ENCODE results near the gene HPX. TPM values are rescaled to one million over a fixed set of nuclear protein-coding genes. Genes with fewer than 3 reads are reported as not detected.

HPX gene
- total RNA-seq, 1 donor from 2014 or later = 1.2 TPM

DNA sequence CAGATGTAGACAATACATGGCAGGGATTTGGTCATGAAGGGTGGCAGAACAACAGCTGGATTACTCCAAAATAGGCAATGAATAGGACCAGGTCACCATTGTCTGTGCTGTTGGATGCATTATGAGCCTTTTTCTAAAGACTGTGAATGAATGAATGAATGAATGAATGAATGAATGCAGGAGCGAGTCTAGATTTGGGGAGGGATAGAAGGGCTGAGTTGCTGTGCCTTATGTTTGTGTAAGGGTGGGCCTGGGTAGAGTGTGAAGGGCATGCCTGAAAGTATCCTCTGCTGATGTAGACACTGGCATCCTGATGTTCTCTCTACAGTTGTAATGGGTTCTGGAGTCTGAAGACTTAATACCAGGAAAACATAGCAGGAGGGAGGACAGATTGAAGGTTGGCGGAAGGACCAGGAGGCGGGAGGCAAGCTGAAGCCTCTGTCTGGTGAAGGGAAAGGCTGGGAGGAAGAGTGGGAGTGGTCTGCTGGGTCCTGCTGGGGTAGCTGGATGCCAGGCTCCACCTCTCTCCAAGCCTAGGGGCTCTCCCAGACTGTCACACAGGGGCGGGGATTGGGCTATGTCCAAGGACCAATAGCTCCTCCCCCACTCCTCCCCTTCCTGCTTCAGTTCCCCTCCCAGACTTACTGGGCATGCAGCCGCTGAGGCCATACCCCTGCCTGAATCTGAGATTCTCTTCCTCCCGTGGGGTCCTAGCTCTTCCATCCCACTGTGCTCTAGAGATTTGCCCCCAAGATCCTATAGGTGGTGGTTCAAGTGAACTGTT is 28.1 kb upstream of the HPX start:
- DNase-seq (ENCODE audit: low spot score) = peak; percentile 92

DNA sequence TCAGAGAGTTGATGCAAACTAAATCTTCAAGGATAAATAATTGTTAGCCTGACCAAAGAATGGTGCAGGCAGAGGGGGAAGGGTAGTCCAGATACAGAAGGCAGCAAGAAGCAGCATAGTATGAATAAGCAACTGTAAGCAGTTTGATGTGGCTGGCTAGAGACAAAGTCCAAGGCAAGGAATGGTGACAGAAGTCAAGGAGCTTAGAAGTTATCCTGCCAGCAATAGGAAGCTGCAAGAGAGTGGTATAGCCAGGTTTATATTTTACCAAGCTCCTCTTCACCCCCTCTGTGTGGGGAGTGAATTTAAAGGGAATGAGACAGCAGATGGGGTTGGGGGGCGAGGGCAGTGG is 18.3 kb upstream of the HPX start:
- no peak for DNase-seq (ENCODE audit: low spot score)

DNA sequence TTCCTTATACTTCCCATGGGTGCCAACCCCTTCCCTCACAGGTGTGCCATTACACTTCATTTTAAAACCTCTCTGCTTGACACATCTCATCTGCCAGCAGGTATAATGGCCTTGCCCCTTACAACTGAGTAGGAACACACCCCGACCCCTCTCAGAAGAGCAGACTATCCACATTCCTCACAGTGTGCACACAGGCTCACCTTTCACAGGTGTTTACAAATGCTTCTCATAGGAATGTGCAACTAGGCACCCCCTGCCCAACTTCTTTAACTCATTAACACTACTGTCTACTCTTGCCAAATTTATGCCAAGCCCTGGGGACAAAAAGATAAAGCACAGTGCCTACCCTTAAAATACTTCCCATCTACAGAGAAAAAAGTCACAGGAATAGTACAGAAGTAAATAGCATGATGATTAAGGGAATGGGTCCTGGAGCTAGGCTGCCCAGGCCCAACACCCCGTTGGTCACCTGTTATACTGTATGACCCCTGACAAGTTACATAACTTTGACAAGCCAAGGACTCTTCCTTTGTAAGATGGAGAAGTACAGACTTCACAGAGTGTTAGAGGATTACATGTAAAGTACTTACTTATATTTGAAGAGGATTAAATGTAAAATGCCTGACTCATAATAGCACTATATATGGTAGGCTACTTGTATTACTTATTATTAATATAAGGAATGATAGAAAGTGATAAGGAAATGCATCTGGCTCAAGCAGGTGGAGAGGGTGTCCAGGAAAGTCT is 17.7 kb upstream of the HPX start:
- DNase-seq (ENCODE audit: low spot score) = no peak

DNA sequence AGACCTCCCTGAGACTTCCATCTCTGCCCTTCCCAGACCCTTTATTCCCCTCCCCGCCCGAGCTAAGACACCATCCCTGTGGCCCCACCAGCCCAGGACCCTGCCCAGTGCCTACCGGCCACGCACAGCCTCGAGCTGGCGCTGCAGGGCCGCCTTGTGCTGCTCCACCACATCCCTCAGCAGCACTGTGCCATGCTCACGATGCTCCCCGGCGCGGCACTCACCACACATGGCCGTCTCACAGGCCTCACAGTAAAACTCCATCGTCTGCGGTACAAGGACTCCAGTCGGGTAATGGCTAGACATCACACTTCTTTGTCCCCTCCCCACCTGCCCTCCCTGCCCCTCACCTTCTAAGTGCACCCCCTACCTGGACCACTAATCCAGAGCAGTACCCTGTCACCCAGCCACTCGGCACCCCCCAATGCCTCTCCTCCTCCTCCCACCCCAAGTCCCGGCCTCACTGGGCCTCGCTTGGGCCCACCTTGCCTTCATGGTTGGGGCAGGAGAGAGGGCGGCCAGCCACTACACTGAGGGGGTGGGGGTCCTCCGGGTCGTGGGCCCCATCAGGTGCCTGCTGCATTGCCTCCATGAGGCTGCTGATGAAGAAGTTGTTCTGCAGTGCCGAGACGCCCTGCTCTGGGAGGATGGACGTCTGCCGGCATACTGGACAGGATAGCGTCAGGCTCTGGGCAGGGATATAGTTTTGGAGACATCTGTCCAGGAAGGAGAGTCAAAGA is 17.0 kb upstream of the HPX start:
- DNase-seq (ENCODE audit: low spot score) = no peak

DNA sequence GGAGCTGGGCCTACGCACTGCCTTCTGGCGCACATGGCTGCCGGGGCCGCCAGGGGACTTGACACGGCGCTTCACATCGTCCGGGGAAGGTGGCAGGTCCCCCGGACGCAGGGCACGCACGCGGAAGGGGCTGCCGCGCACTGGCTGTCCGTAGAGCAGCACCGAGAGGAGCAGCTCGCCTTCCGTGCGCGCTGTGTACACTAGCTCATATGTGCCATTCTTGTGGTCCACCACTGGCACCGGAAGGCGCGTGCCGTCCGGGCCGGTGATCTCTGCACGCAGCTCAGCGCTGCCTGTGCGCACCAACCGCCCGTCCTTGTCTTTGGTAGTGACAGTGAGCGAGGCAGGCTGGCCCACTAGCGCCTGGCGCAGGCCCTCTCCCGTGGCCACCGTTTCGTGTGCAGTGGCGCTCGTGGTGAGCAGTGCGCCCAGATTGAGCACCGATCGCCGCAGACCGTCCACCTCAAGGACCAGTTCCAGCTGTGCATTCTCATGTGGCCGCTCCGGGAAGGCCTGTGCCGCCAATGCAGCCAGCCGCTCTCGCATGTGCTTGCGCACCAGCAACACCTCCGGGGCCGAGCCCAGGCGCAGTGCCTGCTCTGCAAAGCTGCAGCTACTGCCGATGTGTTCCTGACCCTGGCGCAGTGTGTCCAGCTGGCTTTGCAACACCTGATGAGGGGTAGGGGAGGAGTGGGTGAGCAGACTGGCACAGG is 15.7 kb upstream of the HPX start:
- no peak for DNase-seq (ENCODE audit: low spot score)

DNA sequence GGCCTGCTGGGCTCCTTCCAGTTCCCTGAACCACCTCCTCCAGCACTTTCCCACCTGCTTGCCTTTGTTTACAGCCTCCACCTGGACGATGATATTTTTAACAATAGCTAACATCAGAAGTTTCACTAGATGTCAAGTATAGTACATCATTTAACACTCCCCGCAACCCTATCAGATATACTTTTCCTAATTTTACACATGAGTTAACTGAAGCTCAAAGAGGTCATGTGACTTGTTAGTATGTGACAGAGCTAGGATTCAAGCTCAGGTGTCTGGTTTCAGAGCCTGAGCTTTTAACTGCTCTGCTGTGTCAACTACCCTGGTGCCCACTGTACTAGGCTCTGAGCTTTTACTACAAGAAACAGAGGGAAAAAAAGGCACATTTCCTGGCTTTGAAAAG is 14.3 kb upstream of the HPX start:
- no peak for DNase-seq (ENCODE audit: low spot score)

DNA sequence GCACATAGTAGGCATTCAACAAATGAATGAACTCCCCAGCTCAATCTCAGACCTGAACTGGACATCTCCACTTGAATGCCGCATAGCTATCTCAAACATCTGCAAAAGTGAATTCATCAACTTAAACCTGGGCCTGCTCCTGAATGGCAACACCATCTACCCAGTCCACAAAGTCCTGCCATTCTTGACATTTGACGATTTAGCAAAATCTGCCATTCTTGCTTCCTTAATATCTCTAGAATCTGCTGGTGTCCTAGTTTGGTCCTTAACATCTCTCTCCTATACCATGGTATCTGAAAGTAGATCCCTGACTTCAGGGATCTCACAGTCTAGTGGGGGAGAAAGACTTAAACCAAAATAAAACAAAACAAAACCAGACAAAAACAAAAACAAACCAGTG is 12.4 kb upstream of the HPX start:
- DNase-seq (ENCODE audit: low spot score) = no peak

DNA sequence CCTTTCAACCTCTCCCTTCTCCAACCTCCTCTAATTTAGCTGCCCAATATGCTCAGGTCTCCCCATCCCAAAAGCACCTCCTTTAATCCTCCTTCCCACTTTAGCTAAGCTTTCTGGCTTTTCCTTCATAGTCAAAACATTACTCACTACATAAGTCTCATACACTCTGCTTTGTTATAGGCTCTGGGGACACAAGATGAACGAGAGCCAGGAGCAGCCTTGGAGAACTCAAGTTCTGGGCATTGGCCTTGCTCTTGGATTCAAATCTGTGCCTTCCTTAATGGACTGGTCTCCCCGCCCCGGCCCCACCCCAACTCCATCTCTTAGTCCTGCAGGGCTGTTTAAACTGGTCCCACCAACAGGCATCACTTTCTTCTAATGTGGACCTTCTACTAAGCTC is 11.4 kb upstream of the HPX start:
- DNase-seq (ENCODE audit: low spot score) = no peak

DNA sequence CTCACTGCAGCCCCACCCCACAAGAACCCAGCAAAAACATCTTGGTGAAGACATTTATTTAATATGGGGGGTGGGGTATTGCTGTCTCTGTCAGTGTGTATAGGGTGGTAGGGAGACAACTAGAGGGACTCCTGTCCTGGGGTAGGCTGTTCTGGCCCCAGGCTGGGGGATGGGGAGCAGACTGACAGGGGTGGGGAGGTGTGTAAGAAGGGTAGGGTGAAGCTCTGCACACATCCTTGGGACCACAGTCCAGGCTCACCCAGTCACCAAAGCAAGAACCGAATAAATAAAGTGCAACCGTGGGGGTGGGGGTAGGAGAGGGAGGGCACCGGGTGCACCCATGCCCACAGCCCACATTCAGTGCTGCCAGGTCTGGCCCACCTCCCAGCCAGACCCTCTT is 7.8 kb upstream of the HPX start:
- DNase-seq (ENCODE audit: low spot score) = no peak

DNA sequence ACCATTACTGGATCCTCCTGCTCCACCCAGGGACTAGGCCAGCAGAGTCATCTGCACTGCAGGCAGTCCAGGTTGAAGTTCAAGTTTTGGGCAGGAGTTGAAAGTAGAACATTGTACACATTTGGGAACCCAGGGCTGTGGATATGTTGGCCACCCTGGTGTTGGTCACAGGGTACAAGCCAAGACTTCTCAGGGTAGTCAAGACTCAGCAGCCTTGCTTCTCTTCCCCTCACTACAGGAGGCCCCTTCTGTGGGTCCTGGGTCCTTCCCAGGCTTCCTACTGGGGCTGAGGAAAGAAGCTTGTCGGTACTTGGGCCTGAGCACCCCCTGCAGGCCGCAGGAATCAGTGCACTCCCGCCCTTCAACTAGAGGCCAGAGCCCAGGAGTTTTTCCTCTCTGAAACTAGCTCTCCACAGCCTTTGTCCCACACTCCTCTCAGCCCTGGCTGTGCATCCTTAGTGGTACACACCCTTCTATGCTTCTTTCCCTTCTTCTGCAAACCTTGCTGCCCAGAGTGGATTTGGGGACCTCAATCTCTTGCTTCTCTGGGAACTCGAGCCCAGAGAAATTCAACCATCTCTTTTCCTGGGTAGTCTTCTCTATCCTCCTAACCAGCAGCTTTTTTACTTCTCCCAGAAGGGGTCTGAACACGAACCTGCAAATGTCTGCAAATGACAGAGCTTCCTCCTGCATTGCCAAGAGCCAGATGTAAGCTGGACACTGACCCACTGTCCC is 2.6 kb upstream of the HPX start:
- peak; percentile 64 for DNase-seq (ENCODE audit: low spot score)

DNA sequence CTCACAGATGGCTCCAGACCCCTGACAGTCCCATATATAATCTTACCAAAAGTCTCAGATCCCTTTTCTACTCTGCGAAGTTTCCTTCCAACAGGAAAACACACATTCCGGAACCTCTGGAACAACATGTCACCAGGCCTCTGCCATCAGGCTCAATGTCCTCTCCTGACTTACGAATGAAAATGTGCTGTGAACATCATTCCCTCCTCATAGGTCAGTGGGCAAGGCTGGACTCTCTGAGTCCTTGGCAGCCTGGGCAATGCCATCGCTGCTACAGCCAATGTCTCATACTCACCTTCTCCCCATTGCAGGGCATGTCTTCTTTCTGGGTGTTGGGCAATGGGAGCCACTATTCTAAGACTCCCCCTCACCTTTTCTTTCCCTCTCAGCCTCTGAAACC is 1.7 kb upstream of the HPX start:
- DNase-seq (ENCODE audit: low spot score) = no peak

DNA sequence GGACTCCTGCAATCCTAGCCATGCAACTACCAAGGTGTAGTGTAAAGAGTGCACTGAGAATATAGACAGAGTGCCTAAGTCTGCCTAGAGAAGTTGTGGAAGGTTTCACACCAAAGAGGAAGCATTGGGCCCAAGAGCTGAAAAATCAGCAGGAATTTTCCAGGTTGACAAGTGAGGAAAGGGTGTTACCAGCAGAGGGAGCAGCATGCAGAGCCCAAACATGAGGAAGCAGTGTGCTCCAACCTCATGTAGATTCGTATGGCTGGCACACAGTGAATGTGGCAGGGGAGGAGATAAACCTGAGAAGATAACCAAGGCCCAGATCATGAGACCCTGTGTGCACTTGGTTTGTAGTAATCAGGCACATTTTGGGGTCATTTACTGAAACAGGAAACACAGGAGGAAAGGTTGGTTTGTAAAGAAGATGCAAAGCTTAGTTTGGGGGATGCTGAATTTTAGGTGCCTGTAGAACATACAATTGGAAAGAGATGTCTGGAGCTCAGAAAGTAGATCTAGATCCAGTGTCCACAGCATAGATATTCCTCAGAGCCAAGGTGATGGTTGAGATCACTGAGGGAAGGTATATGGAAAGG is 1.7 kb downstream of the HPX start:
- DNase-seq (ENCODE audit: low spot score) = peak; percentile 59

DNA sequence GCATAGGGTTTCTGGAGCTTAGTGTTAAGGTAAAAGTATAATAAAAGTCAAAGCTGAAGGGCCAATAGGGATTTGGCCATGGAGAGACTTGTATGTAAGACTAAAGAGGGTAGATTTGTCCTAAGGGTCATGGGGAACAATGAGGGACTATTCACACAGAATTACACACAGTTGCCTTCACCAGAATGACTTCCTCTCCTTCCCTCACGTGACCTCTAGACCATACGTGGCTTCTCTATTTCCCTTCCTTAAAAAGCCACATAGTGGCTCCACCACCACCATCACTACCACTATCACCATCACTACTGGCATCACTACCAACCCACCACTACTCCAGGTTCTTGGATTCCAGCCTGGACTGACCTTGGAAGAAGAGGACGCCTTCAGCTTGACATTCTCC is 2.8 kb downstream of the HPX start:
- DNase-seq (ENCODE audit: low spot score) = no peak

DNA sequence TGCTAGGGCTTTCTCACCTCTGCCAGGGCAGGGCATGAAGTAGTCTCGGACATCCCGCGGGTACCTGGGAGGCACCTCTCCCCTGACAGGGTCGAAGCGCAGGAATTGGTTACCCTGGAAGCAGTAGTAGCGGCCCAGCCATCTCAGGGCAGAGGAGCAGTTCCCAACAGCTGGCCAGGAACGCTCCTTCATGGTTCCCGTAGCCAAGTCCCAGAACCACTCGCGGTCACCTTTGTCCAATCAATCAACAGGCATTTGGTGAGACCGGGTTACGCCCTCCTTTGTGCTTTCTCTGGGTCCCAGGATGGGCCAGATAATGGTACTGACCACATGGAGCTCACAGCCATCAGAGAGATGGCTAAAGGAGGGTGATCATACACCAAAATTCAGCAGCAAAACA is 3.4 kb downstream of the HPX start:
- no peak for DNase-seq (ENCODE audit: low spot score)

DNA sequence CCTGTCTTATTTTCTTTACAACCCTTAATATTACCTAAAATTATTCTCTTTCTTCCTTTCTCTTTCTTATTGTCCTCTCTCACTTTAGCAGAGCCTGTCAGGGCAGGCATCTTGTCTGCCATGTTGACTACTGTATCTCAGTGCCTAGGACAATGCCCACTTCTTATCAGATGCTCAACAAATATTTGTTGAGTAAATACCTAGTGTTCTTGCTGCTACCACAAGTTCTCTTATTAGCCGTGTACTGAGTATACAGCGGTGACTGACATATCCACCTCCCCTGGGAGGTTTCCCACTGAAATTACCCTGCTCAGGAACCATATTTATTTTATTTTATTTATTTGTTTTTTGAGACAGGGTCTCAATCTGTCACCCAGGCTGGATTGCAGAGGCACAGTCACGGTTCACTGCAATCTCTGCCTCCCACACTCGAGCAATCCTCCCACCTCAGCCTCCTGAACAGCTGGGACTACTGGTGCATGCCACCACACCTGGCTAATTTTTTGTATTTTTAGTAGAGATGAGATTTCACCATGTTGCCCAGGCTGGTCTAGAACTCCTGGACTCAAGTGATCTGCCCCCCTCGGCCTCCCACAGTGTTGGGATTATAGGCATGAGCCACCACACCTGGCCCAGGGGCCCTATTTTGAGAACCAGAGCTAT is 6.7 kb downstream of the HPX start:
- DNase-seq (ENCODE audit: low spot score) = no peak

DNA sequence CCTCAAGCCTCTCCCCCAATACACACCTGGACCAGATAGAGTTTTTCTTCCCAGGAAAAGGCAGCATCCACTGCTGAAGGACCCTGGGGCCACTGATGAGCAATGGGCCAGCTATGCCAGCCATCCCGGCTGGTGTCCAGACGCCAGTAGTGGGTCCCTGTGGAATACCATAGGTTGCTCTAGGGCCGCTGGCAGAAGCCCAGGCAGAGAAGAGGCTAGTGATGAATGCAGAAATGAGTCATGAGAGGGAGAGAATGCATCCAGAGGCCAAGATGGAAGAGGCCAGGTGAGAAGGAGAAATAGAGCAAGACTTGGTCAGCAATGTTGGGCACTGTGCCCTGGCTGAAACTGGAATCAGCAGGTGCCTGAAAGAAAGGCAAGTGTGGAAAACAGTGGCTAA is 8.9 kb downstream of the HPX start:
- DNase-seq (ENCODE audit: low spot score) = no peak

DNA sequence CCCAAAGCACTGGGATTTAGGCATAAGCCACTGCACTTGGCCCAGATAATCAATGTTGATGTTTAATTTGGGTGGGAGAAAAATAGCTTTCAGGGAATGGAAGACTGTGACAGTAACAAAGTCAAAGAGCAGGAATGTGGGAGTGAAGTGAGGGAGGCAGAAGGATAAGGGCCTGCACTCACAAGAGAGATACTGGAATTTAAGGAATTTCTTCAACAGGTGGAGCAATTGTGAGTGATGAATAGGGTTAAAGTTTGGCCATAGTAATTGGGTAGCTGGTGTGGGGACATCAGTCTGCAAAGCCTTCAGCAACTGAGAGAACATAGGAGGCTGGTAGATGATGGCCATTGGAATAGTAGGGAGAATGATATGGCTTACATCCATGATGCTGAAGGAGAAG is 13.3 kb downstream of the HPX start:
- DNase-seq (ENCODE audit: low spot score) = no peak

DNA sequence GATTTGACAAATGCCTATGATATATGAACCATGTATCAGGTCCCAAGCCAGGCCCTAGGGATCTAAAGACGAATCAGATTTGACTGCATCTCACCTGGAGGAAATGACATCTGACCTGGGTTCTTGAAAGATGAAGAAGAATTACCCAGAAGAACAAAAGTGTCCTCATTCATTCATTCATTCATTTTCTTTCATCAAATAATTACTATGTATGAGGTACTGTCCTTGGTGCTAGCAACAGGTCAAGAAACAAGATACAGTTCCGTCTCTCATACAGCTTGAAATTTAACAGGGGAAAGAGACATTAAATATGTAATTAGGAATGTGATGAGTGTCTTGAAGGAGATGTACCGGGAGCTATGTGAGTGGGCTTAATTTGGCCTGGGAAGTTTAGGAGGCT is 20.1 kb downstream of the HPX start:
- DNase-seq (ENCODE audit: low spot score) = no peak

DNA sequence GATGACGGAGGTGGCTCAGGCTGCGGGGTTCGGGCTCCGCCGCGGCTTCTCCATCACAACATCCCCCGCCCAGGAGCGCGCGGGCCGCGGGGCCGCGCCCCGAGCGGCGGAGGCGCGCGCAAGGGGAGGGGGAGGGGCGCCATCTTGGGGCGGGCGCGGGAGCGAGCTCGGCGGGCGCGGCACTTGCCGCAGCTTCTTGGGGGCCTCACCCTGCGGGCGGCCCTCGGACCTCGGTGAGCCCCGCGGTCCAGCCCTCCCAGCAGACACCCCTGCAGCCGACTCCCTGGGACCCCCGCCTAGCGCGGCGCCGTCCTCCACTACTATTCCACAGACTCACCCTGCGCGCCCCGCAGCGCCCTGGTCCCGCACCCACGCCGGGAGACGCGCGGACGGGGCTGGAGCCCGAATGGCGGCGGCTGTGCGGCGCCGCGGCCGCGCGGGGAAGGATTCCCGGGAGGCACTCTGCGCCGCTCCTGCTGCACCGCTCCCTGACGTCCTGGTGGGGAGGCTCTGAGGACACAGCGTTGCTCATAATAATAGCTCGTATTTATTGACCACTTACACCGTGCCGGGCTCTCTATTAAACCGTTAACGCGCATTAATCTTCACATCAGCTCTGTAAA is 21.7 kb downstream of the HPX start, which contains the start of gene APBB1:
TSS of gene APBB1 (minus strand) at position 86 of the 623 bp plus-strand sequence. CDS start 7,747 bp downstream, outside the sequence.
- DNase-seq (ENCODE audit: low spot score) = no peak

DNA sequence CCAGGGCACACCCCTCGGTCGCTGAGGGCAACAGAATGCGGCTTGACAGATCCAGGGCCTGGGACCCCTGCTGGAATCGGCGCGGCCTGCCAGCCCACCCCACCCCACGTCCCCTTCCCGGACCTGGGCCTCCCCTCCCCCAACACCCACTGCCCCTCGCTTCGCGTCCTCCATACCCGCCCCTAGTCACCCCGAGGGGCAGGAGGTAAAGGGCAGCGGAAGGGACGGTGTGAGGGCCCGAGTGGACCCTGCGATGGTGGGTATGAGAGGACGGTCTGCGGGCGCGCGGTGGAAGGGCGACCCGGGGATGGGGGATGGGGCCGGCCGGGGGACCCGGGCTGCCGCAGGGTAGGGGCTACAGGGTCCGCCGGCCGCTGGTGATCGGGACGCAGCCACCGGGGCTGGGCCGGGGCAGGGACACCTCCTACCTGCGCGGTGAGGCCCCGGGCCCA is 22.2 kb downstream of the HPX start:
- DNase-seq (ENCODE audit: low spot score) = no peak
